Measurements from ENCODE around the gene WDR46. TPM values are rescaled to one million over a fixed set of nuclear protein-coding genes. Genes with fewer than 3 reads are reported as not detected.

WDR46 gene
- total and polyA plus RNA-seq, 8 donors: 42.9 to 72.9 (median 54.5) TPM

GRCh38 chr6:33241968-33242367 is 47.1 kb downstream of the WDR46 start:
- H3K9me3 ChIP-seq: no peaks in the 10 kb centered on the region
- H3K27me3 ChIP-seq: peaks cover 0 to 19% (median 0%) of the 10 kb centered on the region in 3 donors
- intact Hi-C loops (cut with DNase I; ENCODE audit: low total_unique reads): loop anchor here (10.0 kb wide), 1 partner anchor 237 kb away; the partner anchor contains the start of gene HLA-DOA
- H3K4me3 ChIP-seq: no peak overlapping the region
- H3K4me1 ChIP-seq: no peaks in the 10 kb centered on the region
- TF ChIP-seq POLR2AphosphoS5 (IDR thresholded peaks at IDR 0.05) (no peak), EP300 (IDR thresholded peaks at IDR 0.05) (no peak), POLR2A (IDR thresholded peaks at IDR 0.05) (no peak), CTCF (IDR thresholded peaks at IDR 0.05) (no peak)
- DNase-seq: no peak
- WGBS, 5 donors: 57 to 69% (median 66%) methylated on average over 3 of the region's 3 CpGs
- no peaks in the 10 kb centered on the region for H3K36me3 ChIP-seq
- no peak overlapping the region for H3K27ac ChIP-seq

GRCh38 chr6:33237741-33238140 is 51.3 kb downstream of the WDR46 start:
- no peak for DNase-seq
- Histone ChIP-seq H3K9me3 (no peaks in the 10 kb centered on the region), H3K27ac (no peak overlapping the region), H3K27me3 (peaks cover 0 to 50% (median 12%) of the 10 kb centered on the region in 3 donors), H3K4me1 (no peaks in the 10 kb centered on the region), H3K36me3 (no peaks in the 10 kb centered on the region), H3K4me3 (no peak overlapping the region)
- WGBS, 5 donors: 60 to 69% (median 68%) methylated on average over 2 of the region's 2 CpGs
- TF ChIP-seq POLR2A (IDR thresholded peaks at IDR 0.05): no peak
- TF ChIP-seq CTCF (IDR thresholded peaks at IDR 0.05): no peak
- TF ChIP-seq EP300 (IDR thresholded peaks at IDR 0.05): no peak
- no peak for TF ChIP-seq POLR2AphosphoS5 (IDR thresholded peaks at IDR 0.05)
- intact Hi-C loops (cut with DNase I; ENCODE audit: low total_unique reads): loop anchor here (10.0 kb wide), 1 partner anchor 113 kb away; no protein-coding TSS in a partner anchor

GRCh38 chr6:33236852-33237251 is 52.2 kb downstream of the WDR46 start:
- Histone ChIP-seq H3K27me3 (peaks cover 0 to 50% (median 12%) of the 10 kb centered on the region in 3 donors), H3K4me1 (no peaks in the 10 kb centered on the region), H3K9me3 (no peaks in the 10 kb centered on the region), H3K27ac (no peak overlapping the region), H3K36me3 (no peaks in the 10 kb centered on the region), H3K4me3 (no peak overlapping the region)
- intact Hi-C loops (cut with DNase I; ENCODE audit: low total_unique reads): loop anchor here (10.0 kb wide), 1 partner anchor 112 kb away; no protein-coding TSS in a partner anchor
- TF ChIP-seq POLR2A (IDR thresholded peaks at IDR 0.05): no peak
- no peak for TF ChIP-seq CTCF (IDR thresholded peaks at IDR 0.05)
- TF ChIP-seq EP300 (IDR thresholded peaks at IDR 0.05): no peak
- TF ChIP-seq POLR2AphosphoS5 (IDR thresholded peaks at IDR 0.05): no peak
- DNase-seq: no peak
- WGBS, 5 donors: 80 to 93% (median 90%) methylated on average over 6 of the region's 6 CpGs

- Histone ChIP-seq H3K27ac (no peak overlapping the region), H3K9me3 (no peaks in the 10 kb centered on the region), H3K27me3 (peaks cover 0 to 50% (median 12%) of the 10 kb centered on the region in 3 donors), H3K4me1 (no peaks in the 10 kb centered on the region), H3K36me3 (no peaks in the 10 kb centered on the region), H3K4me3 (no peak overlapping the region)
- intact Hi-C loops (cut with DNase I; ENCODE audit: low total_unique reads): loop anchor here (10.0 kb wide), 1 partner anchor 112 kb away; no protein-coding TSS in a partner anchor
- DNase-seq: no peak
- TF ChIP-seq CTCF (IDR thresholded peaks at IDR 0.05): no peak
- no peak for TF ChIP-seq POLR2A (IDR thresholded peaks at IDR 0.05)
- TF ChIP-seq POLR2AphosphoS5 (IDR thresholded peaks at IDR 0.05): no peak
- TF ChIP-seq EP300 (IDR thresholded peaks at IDR 0.05): no peak
Observed at GRCh38 chr6:33236328-33236727, 52.7 kb downstream of the WDR46 start.

Measured in stomach (tissue), 9 donors.